Suprapubic skin (tissue), 4 donors: ENCODE results near the gene MRPS18A. TPM values are rescaled to one million over a fixed set of nuclear protein-coding genes. Genes with fewer than 3 reads are reported as not detected.

ENCODE experiments used
- DNase-seq, 2 donors: peaks; one replicate each; pipeline ENCODE4 v3.0.0-alpha.2; 2019; ENCODE audit warnings: low spot score in 2 of 2
- H3K27ac ChIP-seq: fragments of 200-600 bp; sonication (generic); one replicate; pipeline ENCODE4 v1.5.1; 2019
- H3K27me3 ChIP-seq: fragments of 200-600 bp; sonication (generic); one replicate; pipeline ENCODE4 v1.5.1; 2019
- H3K36me3 ChIP-seq: fragments of 200-600 bp; sonication (generic); one replicate; pipeline ENCODE4 v1.5.1; 2019
- H3K4me1 ChIP-seq: fragments of 200-600 bp; sonication (generic); one replicate; pipeline ENCODE4 v1.5.1; 2019
- H3K4me3 ChIP-seq: fragments of 200-600 bp; sonication (generic); one replicate; pipeline ENCODE4 v1.5.1; 2019; ENCODE audit warnings: mild to moderate bottlenecking
- H3K9me3 ChIP-seq: fragments of 200-600 bp; sonication (generic); one replicate; pipeline ENCODE4 v1.5.1; 2019
- EP300 ChIP-seq: sonication (generic); formaldehyde crosslinking; IDR thresholded peaks from one replicate; pipeline ENCODE4 v1.6.1; 2017; ENCODE audit warnings: antibody characterized with exemption
- POLR2A ChIP-seq, 2 donors: fragments of 450-650 bp; IDR thresholded peaks; one replicate each; pipeline ENCODE4 v1.6.1; 2017; ENCODE audit warnings: antibody characterized with exemption in 2 of 2, mild to moderate bottlenecking in 2 of 2, moderate library complexity in 2 of 2
- POLR2AphosphoS5 ChIP-seq, 3 donors: sonication (generic); formaldehyde crosslinking; IDR thresholded peaks; one replicate each; pipeline ENCODE4 v1.6.1; 2017; ENCODE audit warnings: antibody characterized with exemption in 3 of 3
- WGBS: methylation state at CpG from one replicate; pipeline ENCODE4 v1.1.5; 2018; 5-methylcytosine and 5-hydroxymethylcytosine counted together
- total RNA-seq, 4 donors: library from RNA; depleted of rRNA; stranded (reverse); fragments of >200 nt; gene quantifications; one replicate each; pipeline ENCODE4 v1.1.0, GENCODE V29; 2016
- TF ChIP-seq, protein P1 (sequence below), 2 donors: fragments of 200-600 bp in 1 of 2; fragments of 450-650 bp in 1 of 2; sonication (generic) in 1 of 2; IDR thresholded peaks; one replicate each; pipeline ENCODE4 v1.5.1; 2016 to 2019; ENCODE audit warnings: antibody characterized with exemption in 2 of 2, mild to moderate bottlenecking in 1 of 2, moderate library complexity in 1 of 2

Gene MRPS18A
- total RNA-seq, 4 donors from 2014 or later, result 43.6 to 59.0 (median 48.6) TPM

DNA sequence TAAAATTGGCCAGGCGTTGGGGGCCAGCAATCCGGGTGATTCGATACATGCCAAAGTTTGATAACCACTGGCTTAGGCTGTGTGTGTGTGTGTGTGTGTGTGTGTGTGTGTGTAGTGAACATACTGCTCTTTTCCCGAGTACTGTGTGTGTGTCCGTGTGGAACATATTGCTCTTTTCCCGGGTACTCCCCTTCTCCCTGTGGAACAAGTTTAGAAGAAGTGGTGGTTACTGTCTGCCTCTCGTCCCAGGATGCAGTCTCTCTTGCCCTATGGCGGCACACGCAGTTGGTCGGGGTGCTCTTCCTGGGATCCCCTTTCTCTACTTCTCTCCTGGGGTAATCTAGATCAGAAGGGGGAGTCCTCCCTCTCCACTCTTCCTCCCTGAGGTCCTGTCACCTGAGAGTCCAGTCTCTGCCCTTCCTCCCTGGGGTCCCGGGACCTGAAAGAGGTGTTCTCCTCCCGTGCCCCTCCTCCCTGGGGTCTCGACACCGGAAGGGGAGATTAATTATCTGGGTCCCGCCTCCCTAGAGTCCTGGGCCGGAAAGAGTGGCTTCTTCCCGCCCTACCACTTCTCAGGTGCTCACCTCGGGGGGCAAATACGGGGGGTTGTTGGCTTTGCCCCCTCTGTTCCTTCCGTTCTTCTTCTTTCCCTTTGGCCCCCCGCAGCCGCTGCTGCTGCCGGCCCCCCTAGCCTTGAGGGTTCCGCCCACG lies 59.0 kb downstream of the MRPS18A start:
- Histone ChIP-seq H3K9me3 (no peaks in the 10 kb centered on the region), H3K27ac (peak overlapping the region; percentile 92), H3K4me3 (peak overlapping the region; percentile 70), H3K27me3 (no peaks in the 10 kb centered on the region), H3K4me1 (peaks cover 26% of the 10 kb centered on the region), H3K36me3 (peaks cover 28% of the 10 kb centered on the region)
- DNase-seq, result peak in 1 of 2 donors; percentile 86
- WGBS, result 1% methylated on average over 20 of the region's 25 CpGs
- TF ChIP-seq EP300 (no peak), POLR2AphosphoS5 (IDR thresholded peaks at IDR 0.05) (no peak), POLR2A (IDR thresholded peaks at IDR 0.05) (no peak)
- TF ChIP-seq, protein P1, sequence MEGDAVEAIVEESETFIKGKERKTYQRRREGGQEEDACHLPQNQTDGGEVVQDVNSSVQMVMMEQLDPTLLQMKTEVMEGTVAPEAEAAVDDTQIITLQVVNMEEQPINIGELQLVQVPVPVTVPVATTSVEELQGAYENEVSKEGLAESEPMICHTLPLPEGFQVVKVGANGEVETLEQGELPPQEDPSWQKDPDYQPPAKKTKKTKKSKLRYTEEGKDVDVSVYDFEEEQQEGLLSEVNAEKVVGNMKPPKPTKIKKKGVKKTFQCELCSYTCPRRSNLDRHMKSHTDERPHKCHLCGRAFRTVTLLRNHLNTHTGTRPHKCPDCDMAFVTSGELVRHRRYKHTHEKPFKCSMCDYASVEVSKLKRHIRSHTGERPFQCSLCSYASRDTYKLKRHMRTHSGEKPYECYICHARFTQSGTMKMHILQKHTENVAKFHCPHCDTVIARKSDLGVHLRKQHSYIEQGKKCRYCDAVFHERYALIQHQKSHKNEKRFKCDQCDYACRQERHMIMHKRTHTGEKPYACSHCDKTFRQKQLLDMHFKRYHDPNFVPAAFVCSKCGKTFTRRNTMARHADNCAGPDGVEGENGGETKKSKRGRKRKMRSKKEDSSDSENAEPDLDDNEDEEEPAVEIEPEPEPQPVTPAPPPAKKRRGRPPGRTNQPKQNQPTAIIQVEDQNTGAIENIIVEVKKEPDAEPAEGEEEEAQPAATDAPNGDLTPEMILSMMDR (IDR thresholded peaks at IDR 0.05), result no peak

DNA sequence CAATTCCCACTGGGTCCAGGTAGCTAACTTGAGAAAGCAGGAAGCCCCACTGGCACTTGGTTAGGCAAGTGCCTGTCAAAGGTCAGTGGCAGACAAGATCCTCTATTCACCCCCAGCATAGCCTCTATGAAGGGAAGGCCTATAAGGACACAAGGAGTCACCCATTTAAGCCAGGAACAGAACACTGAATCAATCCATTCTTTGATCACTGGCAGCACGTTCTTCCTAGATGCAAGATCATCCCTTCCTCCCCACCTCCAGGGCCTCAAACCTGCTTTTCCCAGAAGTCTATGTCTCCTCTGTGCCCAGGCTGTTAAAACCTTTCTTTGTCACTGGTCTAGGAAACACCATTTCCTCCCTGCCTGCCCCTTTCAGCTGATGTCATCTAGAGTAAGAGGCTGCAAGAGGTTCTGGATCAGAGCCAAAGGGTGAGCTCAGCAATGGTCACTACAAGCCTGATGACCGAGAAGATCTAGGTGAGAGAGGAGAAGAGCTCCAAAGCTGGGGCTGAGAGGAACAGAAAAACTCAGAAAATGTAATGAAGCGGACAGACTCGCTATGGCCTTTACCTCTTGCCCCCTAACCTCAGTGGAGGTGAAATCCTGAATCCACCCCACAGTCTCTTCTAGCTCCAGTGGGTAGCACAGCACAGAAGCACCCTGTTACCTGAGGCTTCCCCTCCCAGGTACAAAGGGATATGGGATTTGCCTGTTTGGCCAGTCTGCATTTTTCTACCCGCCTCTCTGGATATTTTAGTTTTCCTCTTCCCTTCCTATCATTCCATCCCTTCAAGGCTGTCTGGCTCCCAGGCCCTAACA lies 60.4 kb downstream of the MRPS18A start:
- 63% methylated on average over 5 of the region's 5 CpGs for WGBS
- H3K4me3 ChIP-seq, result no peak overlapping the region
- H3K27me3 ChIP-seq, result no peaks in the 10 kb centered on the region
- H3K4me1 ChIP-seq, result peaks cover 26% of the 10 kb centered on the region
- no peaks in the 10 kb centered on the region for H3K9me3 ChIP-seq
- H3K36me3 ChIP-seq, result peaks cover 41% of the 10 kb centered on the region
- H3K27ac ChIP-seq, result peak overlapping the region; percentile 3
- peak; percentile 80 to 82 for DNase-seq
- TF ChIP-seq, protein P1 (IDR thresholded peaks at IDR 0.05), result no peak
- TF ChIP-seq POLR2AphosphoS5 (IDR thresholded peaks at IDR 0.05) (no peak), POLR2A (IDR thresholded peaks at IDR 0.05) (no peak), EP300 (no peak)

DNA sequence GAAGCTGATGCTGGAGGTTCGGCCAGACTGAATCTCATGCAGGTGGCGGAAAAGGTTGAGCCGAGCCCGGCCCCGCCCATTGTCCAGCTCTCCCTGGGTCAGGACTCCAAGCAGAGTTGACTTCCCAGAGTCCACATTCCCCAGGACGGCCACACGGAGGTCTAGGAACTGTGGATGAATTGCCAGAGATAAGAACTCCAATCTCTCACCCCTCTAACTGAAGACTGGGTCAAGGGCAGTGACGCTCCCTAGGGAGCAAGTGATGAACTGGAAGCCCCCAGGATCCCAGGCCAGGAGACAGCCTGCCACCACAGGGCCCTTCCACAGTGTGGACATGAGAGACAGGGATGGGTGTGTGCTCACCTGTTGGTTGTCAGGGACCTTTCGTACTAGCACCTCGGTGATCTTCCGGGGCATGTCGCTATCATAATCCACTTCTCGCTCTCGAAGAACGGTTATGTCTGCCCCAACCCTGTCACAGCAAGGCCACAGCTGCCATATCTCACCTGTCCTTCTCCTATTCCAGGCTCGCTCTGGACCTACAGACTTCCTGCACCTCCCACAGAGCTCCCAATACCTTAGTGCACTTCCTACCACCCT lies 62.1 kb downstream of the MRPS18A start:
- Histone ChIP-seq H3K9me3 (no peaks in the 10 kb centered on the region), H3K27me3 (no peaks in the 10 kb centered on the region), H3K27ac (no peak overlapping the region), H3K4me1 (peaks cover 24% of the 10 kb centered on the region), H3K4me3 (no peak overlapping the region), H3K36me3 (peaks cover 58% of the 10 kb centered on the region)
- 95% methylated on average over 16 of the region's 16 CpGs for WGBS
- peak in 1 of 2 donors; percentile 78 for DNase-seq
- TF ChIP-seq EP300 (no peak), POLR2A (IDR thresholded peaks at IDR 0.05) (no peak), POLR2AphosphoS5 (IDR thresholded peaks at IDR 0.05) (no peak)
- TF ChIP-seq, protein P1 (IDR thresholded peaks at IDR 0.05), result no peak

GRCh38 chr6:43624786-43625288 lies 62.8 kb downstream of the MRPS18A start:
- no peak overlapping the region for H3K4me3 ChIP-seq
- H3K27ac ChIP-seq, result no peak overlapping the region
- DNase-seq, result peak in 1 of 2 donors; percentile 56
- H3K36me3 ChIP-seq, result peaks cover 65% of the 10 kb centered on the region
- H3K27me3 ChIP-seq, result no peaks in the 10 kb centered on the region
- peaks cover 19% of the 10 kb centered on the region for H3K4me1 ChIP-seq
- H3K9me3 ChIP-seq, result no peaks in the 10 kb centered on the region
- 77% methylated on average over 7 of the region's 7 CpGs for WGBS
- TF ChIP-seq, protein P1 (IDR thresholded peaks at IDR 0.05), result no peak
- TF ChIP-seq POLR2A (IDR thresholded peaks at IDR 0.05) (no peak), POLR2AphosphoS5 (IDR thresholded peaks at IDR 0.05) (no peak), EP300 (no peak)
